ENCODE measurements around the gene LYPD6B. TPM values are rescaled to one million over a fixed set of nuclear protein-coding genes. Genes with fewer than 3 reads are reported as not detected.

Gene LYPD6B
- total RNA-seq, 1 donor from 2014 or later = not detected

DNA sequence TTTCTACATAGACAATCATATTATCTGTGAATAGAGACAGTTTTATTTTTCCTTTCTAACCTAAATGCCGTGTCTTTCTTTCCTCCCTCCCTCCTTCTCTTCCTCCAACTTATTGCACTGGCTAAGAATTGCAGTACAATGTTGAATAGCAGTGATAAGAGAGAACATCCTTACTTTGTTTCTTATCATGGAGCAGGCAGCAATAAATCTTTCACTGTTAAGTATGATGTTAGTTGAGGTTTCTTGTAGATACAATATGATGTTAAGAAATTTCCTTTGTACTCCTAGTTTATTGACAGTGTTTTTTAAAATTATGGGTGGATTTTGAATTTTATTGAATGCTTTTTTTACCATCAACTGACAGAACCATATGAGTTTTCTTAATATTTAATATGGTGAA, 6.0 kb downstream of the LYPD6B start:
- DNase-seq = no peak

DNA sequence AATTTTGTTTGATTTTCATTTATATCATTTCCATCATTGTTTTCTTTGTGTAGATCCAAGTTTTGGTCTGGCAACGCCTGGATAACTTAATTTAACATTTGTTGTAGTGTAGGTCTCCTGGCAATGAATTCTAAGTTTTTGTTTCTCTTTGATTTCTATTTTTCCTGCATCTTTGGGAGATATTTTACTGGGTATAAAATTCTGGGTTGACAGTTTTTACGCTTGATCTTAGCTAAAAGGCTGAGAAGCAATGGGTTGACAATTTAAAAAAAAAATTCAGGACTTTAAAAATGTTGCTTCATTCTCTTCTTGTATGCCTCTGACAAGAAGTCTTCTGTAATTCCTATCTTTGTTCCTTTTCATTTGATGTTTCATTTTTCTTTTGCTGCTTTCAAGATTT, 8.6 kb downstream of the LYPD6B start:
- DNase-seq = no peak

DNA sequence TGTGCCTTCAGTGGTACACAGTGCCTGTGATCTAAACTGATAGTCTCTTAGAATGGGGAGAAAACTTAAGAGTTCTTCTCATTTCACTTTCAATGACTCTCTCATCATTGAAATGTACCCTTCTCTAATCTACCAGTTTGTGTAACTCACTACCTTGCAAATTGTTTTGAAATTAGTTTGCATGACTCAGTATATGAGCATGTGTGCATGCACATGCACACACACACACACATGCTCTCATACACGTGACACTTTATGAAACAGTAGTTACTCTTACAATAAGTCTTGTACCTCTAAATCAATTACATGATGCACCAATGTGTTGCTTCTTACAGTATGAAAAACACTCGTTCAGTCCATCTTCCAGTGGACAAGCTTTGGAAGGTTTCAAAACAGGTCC, 10.6 kb downstream of the LYPD6B start:
- DNase-seq = no peak

DNA sequence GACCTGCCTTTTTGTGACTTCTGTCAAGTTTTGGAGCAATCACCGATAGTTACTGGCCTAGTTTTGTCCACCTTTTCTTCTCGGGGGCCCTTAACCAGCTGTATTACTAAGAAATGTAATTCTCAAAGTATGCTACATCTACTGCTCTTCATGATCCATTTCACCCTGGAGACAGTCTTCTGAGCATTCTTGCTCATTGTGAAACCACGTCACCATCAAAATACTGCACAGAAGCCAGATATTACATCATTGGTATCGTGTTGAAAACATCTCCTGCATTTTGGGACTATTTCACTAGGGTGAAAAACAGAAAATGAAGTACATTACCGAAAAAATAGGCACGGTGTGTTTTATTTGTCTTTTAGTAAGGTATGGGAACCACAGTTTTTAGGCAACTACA, 11.7 kb downstream of the LYPD6B start:
- DNase-seq = no peak

DNA sequence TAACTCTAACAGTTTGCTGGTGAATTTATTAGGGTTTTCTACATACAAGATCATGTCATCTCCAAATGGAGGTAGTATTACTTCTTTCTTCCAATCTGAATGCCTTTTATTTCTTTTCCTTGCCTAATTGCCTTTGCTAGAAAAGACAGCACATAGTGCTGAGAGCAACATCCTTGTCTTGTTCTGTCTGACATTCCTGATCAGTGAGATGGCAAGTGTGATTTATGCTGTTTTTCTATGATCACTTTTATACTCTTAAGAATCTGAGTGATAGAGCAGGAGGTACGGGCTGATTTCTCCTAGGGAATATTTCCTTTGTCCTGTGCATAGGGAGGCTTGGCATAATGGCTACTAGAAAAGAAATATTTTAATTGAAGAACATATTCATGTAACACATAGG, 17.3 kb downstream of the LYPD6B start:
- DNase-seq = no peak

DNA sequence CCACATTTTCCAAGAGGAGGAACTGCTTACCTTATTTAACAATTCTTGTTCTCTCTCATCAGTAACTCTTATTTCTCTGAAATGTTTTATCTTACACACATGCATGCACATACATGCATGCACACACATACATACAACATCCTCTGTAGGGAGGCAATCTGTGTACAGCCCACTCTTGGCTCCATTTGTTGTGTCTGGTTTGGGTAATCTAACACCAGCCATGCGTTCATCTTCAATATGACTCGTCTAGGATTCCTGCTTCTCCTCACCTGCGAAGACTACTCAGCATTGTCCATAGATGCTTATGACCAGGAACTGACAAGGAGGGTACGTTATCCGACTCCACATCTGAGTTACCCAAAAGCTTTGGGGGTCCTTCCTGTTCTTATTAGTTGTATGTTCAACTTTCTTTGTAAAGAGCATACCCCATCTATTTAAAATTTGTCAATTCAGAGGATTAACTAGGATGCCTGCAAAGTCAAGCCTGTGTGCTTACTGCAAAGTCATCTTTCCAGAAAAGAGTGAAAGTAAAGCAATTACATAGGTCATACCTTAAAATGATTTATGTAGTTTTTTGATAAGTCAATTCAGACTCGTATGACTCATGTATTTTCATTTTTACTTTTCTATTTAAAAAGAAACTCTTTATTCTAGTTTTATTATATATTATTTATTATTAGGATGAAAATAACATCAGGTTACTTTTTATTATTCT, 18.2 kb downstream of the LYPD6B start:
- DNase-seq = no peak

DNA sequence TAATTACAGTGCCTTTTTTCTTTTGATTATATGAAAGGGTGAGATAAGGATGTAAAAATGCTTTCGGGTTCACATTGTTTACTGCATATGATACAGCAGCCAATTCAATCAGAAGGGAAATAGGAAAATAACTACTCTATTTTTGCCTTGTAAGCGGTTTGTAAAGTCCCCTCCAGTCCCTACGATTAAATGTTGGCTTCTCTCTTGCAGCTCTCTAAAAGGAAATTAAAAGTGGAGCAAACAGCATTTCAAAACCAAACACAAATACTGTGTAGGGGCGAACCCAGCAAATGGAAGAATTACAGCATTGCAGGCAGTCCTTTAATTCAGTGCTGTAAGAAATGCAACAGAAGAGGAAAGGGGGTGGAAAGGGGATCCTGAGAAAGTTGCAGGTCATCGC, 18.9 kb downstream of the LYPD6B start:
- DNase-seq = no peak

DNA sequence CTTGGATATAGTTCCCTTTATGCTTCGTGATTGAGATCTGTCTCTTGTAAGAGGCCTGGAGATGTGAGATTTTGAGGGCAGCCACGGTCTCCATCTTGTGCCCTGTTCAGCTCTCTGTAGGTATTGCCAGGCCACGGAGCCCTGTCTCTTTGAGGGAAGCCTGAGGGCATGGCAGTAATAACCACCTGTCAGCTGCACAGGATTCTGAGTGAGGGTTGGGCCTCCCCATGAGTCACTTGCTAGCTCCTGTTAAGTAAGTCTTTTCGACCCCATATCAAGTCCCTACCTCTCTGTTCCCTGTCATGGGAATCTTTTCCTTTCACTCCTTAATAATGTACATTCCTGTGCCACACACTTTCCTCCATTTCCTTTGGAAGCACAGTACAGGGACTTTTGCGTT, 20.4 kb downstream of the LYPD6B start:
- no peak for DNase-seq

DNA sequence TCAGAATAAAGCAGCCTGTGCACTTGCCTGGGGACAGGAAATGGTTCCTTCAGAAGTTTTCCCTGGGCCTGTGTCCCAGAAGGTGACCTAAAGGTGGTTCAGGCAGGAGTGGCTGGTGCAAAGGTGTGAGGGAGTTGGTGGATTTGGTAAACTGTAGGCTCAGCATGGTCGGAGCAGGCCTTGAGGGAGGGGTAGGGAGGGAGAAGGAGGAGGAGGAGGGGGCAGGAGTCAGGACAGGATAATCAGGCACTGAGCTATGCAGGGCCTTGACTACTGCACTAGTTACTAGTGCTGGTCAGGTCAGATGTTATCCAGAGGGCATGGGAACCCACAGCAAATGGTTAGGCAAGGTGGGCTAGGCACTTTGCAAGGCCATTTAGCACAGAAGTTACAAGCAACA, 21.3 kb downstream of the LYPD6B start:
- no peak for DNase-seq

- no peak for DNase-seq
Measured at GRCh38 chr2:149061133-149061745, 22.7 kb downstream of the LYPD6B start.

- no peak for DNase-seq
Measured at GRCh38 chr2:149062531-149062930, 24.0 kb downstream of the LYPD6B start.

- DNase-seq = no peak
Measured at GRCh38 chr2:149063177-149063576, 24.7 kb downstream of the LYPD6B start.

DNA sequence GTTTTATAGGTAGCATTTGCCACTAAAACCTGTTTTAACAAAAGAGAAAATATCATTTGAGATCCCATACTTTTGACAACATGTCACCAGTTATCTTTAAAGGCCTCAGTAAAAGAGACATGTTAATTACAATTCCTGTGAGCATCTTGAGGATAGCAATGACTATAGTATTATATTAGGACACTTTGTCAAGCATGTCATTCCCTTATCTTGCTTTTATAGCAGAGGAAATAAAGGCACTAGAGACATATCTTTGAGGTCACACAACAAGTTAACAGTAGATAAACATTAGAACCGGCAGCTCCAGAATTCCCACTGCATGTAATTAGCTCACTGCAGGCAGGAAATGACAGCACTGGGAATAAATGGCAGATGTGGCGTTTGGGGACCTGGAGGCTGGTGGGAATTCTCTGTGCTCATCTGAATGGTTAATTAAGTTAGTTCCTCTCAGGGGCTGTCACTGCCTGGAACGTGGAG, 25.9 kb downstream of the LYPD6B start:
- DNase-seq = no peak

DNA sequence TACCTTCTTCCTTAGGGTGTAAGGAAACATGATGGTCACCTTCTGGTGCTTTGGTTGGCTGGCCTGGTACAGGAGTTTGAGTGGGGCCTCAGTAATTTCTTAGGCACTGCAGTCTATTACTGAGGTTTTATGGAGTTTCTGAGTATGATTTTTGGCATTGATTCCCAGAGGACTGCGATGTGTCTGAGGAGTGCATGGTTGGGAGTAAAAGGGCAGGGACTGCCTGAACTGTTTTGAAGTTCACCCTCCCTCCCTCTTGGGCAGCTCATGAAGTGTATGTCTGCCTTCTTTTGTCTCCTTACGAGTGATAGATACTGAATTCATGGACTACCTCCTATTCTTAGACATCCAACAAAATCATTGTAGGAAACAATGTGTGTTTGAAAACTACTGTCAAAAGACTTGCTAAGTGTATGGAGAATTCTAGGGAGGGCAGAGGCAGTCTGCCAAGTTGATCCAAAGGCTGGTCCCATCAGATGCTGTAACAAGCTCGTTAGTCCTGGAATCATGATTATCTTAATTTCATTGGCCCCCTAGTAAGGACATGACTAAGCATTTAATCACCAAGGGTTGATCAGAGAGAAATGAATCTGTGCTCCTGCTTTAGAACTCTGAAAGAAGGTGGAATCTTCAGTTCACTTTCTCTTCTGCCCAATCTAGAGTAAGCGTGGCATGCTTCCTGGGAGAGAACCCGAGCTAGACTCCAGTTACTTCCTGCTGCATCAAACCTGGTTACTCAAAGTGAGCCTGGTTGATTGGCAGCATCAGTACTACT, 26.5 kb downstream of the LYPD6B start:
- DNase-seq = no peak

- DNase-seq = no peak
Measured at GRCh38 chr2:149068225-149068995, 29.9 kb downstream of the LYPD6B start.

DNA sequence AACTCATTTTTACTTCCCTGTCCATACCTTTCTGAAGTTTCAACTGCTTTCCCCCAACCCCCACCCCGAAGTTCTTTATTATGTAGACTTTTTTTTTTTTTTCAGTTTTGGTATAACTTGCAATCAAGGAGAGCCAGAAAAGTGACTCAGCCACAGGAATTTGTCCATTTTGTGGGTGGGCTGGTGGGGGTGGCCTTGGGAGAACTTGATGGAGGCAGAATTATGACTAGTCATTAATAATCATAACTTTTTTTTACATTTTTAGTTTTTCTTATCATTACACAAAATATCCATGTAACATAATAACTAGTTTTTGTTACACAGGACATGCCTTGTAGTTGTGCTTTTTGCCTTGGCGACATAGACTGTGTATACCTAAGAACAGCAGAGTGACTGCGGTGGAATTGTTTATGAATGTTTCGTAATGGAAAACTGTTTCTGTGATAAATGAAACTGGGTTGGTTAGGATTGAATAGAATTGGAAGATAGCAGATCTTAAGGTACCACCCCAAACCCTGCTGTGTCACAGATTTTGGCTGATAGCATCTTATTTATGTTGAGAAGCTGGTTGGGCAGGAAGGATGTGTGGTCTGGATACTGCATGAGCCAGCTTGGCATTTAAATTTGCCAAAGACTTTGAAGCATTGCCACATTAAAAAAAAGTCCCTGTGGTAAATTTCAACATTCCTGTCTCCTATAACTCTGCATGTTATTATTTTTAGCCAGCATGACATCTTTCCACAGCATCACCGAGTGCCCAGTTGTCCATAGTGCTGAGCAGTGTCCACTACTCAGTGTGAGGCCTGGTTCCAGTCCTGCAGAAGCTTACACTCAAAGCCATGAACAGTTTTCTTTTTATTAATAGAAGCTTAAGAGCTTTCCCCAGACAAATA, 30.7 kb downstream of the LYPD6B start:
- DNase-seq = no peak

DNA sequence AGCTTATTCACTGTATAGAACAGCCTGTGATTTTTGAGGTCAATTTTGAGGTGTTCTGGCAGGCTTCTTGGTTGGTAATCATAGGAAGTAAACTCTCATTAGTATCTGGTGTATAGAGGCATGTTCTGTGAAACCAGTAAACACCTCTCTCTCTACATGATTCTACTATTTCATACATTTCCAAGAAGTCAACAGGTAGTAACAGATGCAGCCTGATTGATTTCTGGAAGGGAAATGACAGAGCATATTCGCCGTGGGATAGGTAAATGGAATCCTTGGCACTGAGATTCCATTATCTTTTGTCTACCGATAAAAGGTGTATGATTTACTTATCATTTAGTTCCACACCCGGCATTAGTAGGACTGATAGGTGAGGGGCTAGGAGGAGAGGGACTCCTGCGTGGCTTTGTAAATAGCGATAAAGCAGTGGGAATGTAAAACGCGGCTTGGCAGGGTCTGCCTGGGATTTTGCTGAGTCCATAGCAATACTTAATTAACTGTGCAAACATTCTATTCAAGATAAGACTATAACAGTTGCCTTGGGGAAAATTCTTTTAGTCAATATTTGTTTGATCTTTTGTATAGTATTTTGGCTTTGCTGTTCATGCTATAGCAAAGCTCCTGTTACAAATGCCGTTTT, 32.3 kb downstream of the LYPD6B start:
- DNase-seq = no peak

GRCh38 chr2:149075105-149075504, 36.6 kb downstream of the LYPD6B start:
- no peak for DNase-seq

- no peak for DNase-seq
Measured at GRCh38 chr2:149075853-149076252, 37.4 kb downstream of the LYPD6B start.

DNA sequence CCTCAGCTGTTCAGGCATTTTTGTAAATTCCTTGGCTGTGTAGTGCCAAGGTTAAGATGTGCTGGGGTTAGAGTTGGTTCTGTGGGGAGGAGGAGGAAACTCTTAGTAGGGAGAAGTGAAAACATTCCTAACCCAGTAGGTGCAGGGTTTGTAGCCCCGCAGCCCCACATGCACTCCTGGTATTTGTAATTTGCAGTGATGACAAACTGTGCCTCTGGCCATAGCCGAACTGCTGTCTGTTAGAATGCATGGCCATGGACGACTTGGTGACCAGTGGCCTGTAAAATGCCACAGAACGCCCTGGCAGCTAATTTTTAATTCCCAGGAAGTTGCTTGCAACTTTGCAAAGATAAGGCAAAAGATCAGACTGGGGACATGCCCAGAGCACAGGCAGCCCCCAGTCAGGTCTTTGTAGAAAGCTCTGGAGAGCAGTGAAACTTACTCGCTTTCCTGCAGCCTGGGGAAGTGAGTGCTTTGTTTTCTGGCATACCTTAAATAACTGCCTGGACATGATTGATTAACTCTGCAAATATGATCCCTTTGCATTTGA, 38.4 kb downstream of the LYPD6B start:
- no peak for DNase-seq

DNA sequence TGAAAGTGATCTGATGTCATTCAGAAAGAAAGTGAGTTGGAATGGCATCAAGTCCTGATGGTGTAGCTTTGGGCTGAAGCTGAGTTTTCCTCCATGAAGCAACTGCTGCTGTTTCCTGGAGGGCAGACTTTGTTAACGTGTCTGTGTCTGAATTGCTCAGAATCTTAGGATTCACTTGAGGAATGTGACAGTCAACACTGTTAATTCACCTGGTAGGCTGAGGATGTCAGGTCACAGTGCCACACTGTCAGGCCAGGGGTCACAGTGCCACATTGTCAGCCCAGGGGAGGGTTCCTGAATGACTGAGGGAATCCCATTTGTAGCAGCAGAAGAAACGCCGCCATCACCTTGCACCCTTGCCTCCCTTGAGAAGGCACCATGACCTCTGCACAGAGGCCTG, 39.4 kb downstream of the LYPD6B start:
- DNase-seq = no peak
